ENCODE measurements around the gene NRIP1. TPM values are rescaled to one million over a fixed set of nuclear protein-coding genes. Genes with fewer than 3 reads are reported as not detected.

Gene NRIP1
- total RNA-seq, 1 experiment from 2014 or later, result 29.6 TPM

DNA sequence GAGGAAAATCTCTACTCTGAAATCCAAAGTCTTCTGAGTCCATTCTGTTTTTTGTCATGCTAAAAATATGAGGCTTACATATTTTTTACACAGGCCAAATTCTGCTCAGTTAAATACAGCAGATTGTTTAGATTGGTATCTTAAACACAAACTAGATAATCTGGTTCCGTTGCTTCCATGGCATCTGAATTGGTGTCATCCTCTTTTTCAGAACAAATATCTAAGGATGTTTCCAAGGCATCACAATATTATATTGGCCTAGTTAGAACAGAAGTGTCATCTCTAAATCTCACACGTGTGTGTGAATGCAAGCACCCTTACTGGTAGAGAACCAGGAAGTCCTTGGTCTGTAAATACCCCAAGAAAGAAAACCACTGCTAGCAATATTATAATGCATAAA, 151.2 kb downstream of the NRIP1 start:
- no peak for ATAC-seq
- DNase-seq (ENCODE audit: low read depth, low spot score), result no peak
- no peak overlapping the region for H3K9ac ChIP-seq (ENCODE audit: low read length)
- ChIA-PET POLR2A (no interaction called here), RAD21 (ENCODE audit: low non-redundant PET in 1 of 2, low total read pairs in 2 of 2, uncharacterized antibody in 2 of 2, unreplicated experiment in 2 of 2) (no interaction called here), CTCF (no interaction called here)
- no peak overlapping the region for H3K4me3 ChIP-seq (replicated peaks in 1 of 2; ENCODE audit: low read depth in 1 of 2, low read length in 2 of 2)
- no peak overlapping the region for H2AFZ ChIP-seq (ENCODE audit: low read depth, low read length, poor library complexity, severe bottlenecking)
- H3K9me3 ChIP-seq (ENCODE audit: control insufficient read depth in 1 of 2, insufficient read depth in 1 of 2, low read depth in 1 of 2, low read length in 2 of 2), result peaks cover 0 to 8% of the 10 kb centered on the region in 2 experiments; a peak in 2 of 4 replicates
- intact Hi-C loops (cut with micrococcal nuclease), result no loop called here
- no peak overlapping the region for H3K4me2 ChIP-seq (ENCODE audit: low read length)
- TF ChIP-seq CEBPB (IDR thresholded peaks at IDR 0.05; ENCODE audit: low read depth) (no peak), JUND (IDR thresholded peaks at IDR 0.05) (no peak), ELF1 (IDR thresholded peaks at IDR 0.05; ENCODE audit: borderline replicate concordance, low read depth) (no peak), SIN3A (IDR thresholded peaks at IDR 0.05; ENCODE audit: low read depth) (no peak), CBX3 (IDR thresholded peaks at IDR 0.05; ENCODE audit: low read depth) (no peak), POLR2A (IDR thresholded peaks at IDR 0.05; ENCODE audit: borderline replicate concordance, extremely low read depth, insufficient read depth, insufficient read length) (no peak), TCF7L2 (IDR thresholded peaks at IDR 0.05; ENCODE audit: borderline replicate concordance, extremely low read depth, insufficient read depth, insufficient read length) (no peak), RAD21 (IDR thresholded peaks at IDR 0.05; ENCODE audit: low read depth) (no peak), SP1 (IDR thresholded peaks at IDR 0.05; ENCODE audit: low read depth) (no peak), EGR1 (IDR thresholded peaks at IDR 0.05; ENCODE audit: low read depth) (no peak), FOSL1 (IDR thresholded peaks at IDR 0.05; ENCODE audit: low read depth) (no peak), ZNF274 (IDR thresholded peaks at IDR 0.05; ENCODE audit: low read depth, low read length) (no peak), ZFX (IDR thresholded peaks at IDR 0.05) (no peak)
- TF ChIP-seq, protein P1, sequence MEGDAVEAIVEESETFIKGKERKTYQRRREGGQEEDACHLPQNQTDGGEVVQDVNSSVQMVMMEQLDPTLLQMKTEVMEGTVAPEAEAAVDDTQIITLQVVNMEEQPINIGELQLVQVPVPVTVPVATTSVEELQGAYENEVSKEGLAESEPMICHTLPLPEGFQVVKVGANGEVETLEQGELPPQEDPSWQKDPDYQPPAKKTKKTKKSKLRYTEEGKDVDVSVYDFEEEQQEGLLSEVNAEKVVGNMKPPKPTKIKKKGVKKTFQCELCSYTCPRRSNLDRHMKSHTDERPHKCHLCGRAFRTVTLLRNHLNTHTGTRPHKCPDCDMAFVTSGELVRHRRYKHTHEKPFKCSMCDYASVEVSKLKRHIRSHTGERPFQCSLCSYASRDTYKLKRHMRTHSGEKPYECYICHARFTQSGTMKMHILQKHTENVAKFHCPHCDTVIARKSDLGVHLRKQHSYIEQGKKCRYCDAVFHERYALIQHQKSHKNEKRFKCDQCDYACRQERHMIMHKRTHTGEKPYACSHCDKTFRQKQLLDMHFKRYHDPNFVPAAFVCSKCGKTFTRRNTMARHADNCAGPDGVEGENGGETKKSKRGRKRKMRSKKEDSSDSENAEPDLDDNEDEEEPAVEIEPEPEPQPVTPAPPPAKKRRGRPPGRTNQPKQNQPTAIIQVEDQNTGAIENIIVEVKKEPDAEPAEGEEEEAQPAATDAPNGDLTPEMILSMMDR (IDR thresholded peaks at IDR 0.05 in 2 of 3, conservative IDR thresholded peaks at IDR 0.05 in 1 of 3; ENCODE audit: borderline replicate concordance in 1 of 3, insufficient read depth in 1 of 3, low read depth in 2 of 3, low read length in 2 of 3), result no peak
- H3K27ac ChIP-seq (ENCODE audit: low read depth, low read length), result no peak overlapping the region
- H3K36me3 ChIP-seq (ENCODE audit: control insufficient read depth in 1 of 2, insufficient read depth in 2 of 2, low read length in 2 of 2), result no peaks in the 10 kb centered on the region
- H3K27me3 ChIP-seq (ENCODE audit: insufficient read depth, low read length), result no peaks in the 10 kb centered on the region
- no TSS peak for BruUV-seq (replicated peaks)
- H3K4me1 ChIP-seq (ENCODE audit: control insufficient read depth in 1 of 2, insufficient read depth in 2 of 2, low read length in 2 of 2), result peaks cover 0 to 11% of the 10 kb centered on the region in 2 experiments; a peak in 2 of 4 replicates
- H3K79me2 ChIP-seq (ENCODE audit: insufficient read depth, low read length), result no peaks in the 10 kb centered on the region
- H3K9me2 ChIP-seq (ENCODE audit: insufficient read depth), result no peaks in the 10 kb centered on the region
- no peaks in the 10 kb centered on the region for H4K20me1 ChIP-seq (ENCODE audit: insufficient read depth)

Data from HCT116 (cell line).